Measurements from ENCODE around the gene CD34. TPM values are rescaled to one million over a fixed set of nuclear protein-coding genes. Genes with fewer than 3 reads are reported as not detected.
A peak's percentile ranks its signal among the peaks of the same experiment; 100 is the strongest.

Gene CD34
- total RNA-seq, 1 donor from 2014 or later, result 4.3 TPM

GRCh38 chr1:207856276-207857023, 54.5 kb downstream of the CD34 start:
- DNase-seq (ENCODE audit: low read depth), result no peak

DNA sequence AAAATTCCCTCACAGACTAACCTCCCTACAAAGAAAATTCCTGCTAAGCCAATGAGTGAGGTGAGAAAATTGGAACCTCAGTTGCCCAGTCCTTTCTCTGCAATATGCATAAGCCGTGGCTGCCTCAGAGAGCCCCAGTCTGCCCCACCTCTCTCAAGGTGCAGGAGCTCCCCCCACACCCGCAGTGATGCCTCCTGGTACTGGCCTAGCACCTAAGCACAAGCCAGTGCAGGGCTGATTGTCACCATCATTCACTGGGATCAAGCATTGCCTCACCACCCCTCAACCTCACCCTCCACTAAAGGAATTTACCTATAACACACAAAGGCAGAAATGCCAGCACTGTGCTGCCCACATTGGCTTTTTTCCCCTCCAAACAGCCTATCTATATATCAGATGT, 56.9 kb downstream of the CD34 start:
- DNase-seq (ENCODE audit: low read depth), result no peak

- peak; percentile 66 for DNase-seq (ENCODE audit: low read depth)
Measured at GRCh38 chr1:207853372-207853757, 57.6 kb downstream of the CD34 start.

DNA sequence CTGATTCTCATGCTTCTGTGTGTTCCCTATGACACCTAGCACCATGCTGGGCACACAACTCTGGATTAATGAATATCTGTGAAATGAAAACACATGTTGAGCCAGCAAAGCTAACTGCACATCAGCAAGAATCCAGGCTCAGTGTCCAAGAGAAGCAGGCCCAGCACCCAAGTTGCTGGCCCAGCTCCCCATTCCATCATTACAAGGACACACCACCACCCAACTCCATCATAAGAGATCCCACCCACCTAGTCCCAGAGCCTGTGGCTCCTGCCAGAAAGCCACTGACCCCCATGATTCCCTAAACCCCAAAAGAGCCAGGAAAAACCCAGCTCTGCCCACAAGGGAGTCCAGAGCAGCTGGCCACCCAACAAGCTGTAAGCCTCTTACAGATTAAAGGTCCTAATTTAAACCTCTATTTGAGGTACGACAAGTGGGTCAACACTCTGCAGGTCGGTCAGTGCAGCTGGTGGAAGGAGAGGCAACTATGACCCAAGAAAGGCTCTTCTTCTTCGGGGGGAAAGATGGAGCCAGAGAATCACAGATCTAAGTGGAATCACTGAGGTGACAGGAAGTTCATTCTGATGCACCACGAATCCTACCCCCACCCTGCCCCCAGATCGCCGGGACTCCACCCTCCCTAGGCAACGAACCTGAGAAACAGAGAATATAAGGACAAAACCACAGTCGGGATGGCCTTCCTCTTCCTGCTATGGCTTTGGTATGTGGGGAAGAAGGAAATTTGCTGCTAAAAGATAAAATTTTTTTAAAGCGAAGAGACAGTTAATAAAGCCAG, 58.2 kb downstream of the CD34 start:
- DNase-seq (ENCODE audit: low read depth), result no peak

GRCh38 chr1:207851696-207852095, 59.2 kb downstream of the CD34 start:
- DNase-seq (ENCODE audit: low read depth), result no peak

DNA sequence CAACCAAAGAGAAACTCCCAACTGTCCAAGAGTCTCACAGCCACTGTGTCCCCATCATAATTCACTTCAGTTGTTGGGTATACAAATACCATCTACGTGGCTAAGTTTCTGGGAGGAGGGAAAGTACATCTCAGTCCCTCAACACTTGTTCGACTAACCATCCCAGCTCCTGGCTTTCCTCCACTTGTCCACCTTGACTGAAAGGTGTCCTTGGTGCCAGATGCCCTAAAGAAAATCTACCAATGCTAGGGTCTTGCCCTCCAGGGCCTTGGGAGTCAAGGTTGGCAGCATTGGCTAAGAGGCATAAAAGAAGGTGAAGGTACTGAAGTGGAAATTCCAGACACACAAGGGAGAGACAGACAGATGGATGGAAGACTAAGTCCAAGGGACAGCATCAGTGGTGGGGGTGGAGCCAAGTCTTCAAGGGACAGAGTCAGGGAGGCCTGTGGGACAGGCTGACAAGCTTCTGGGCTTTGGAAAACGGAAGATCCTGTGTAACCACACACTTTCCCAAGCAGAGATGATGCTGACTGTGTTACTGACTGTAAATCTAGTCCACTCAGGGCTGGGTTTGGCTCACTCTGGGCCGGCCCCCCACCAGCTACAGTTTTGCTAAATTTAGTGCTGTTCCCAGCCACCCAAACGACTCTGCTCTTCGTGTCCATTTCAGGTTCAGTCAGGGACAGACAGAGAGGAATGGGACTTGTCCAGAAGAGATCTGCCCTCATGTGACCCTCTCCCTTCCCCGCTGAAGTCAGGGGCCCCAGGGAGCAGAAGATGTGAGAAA, 60.1 kb downstream of the CD34 start:
- DNase-seq (ENCODE audit: low read depth), result no peak

DNA sequence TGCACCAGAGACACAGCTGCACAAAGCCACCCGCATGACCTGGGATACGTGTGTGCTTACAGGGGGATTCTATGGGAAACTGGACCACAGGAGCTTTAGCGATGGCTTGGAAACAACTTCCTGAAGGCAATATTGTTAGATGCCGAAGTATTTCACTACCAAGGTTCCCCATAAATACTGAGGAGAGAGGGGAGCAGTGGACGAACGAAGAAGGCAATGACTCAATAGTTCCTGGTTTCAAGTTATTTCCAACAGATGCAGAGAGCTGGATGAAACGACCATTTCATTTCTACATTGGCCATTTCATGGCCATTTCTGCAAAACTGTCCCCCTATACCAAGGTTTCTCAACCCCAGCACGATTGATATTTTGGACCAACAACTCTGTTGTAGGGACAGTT, 61.3 kb downstream of the CD34 start:
- DNase-seq (ENCODE audit: low read depth), result no peak

GRCh38 chr1:207849016-207849415, 61.9 kb downstream of the CD34 start:
- no peak for DNase-seq (ENCODE audit: low read depth)

DNA sequence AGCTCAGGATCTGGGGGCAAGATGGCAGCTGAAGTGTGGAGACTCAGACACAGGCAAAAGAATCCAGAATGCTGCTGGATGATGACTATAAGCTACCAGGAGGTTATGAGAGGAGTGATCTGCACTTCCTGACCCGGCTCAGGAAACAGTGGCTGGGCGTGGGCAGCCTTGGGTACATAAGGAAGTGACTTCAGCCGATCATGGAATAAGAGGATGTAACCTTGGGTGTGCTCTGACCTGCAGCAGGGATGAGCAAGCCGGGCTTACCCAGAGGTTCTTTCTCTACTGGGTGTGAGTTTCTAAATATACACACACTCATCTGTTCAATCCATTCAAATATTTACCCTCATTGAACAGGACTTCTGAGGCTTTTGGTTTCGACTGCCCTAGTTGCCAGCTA, 62.7 kb downstream of the CD34 start:
- no peak for DNase-seq (ENCODE audit: low read depth)

GRCh38 chr1:207847116-207847515, 63.8 kb downstream of the CD34 start:
- DNase-seq (ENCODE audit: low read depth), result peak; percentile 57

- no peak for DNase-seq (ENCODE audit: low read depth)
Measured at GRCh38 chr1:207845109-207845508, 65.8 kb downstream of the CD34 start.

GRCh38 chr1:207844371-207844770, 66.6 kb downstream of the CD34 start:
- no peak for DNase-seq (ENCODE audit: low read depth)

- DNase-seq (ENCODE audit: low read depth), result no peak
Measured at GRCh38 chr1:207842506-207842905, 68.4 kb downstream of the CD34 start.

DNA sequence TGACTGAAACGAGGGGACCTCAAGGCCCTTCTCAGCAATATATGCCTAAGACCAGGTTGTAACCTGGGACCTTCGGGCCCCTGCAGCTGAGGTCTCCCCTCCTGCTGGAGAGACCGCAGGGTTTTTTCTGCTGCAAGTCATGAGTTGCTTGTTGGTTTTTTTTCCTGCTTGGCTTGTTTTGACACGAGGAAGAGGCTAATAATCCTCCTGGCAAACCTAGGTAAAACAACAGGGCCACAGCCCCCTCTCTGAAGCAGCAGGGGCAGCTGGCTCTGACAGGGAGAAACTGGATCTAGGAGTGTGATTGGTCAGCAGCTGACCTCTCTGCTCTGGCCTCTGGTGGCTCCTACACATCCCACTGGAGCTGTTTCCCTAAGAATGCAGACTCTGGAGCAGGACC, 69.0 kb downstream of the CD34 start:
- no peak for DNase-seq (ENCODE audit: low read depth)

DNA sequence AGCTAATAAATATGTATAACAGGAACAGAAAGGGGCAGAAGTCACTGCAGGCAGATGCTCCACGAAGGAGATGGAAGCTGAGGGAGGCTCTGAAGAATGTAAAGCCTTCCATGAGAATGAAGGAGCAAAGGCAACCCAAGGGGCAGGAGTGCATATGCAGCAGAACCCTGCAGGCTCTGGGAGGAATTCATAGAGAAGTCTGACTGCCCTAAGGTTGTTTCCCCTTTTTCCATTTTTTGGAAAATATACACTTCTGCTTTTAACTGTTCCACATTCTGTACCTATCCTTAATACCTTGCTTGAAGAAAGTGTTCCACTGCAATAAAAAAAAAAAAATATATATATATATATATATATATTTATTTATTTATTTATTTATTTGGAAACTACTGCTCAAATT, 69.6 kb downstream of the CD34 start:
- DNase-seq (ENCODE audit: low read depth), result no peak

DNA sequence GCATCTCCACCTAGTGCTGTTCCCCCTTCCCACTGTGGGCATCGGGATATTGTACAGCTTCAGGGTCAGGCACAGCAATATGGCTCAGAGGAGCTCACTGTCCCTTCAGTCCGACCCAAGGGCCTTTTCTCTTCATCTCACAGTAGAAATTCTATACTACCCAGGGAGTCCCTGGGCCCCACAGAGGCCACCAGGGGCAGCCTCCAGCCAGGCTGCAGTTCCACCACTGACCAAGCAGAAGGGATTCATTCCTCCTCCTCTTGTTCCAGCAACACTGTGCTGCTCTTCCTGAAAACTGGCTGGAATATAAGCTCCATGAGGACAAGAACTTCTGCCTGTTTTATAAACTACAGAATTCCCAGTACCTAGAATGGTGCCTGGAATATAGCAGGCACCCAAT, 70.5 kb downstream of the CD34 start:
- no peak for DNase-seq (ENCODE audit: low read depth)

DNA sequence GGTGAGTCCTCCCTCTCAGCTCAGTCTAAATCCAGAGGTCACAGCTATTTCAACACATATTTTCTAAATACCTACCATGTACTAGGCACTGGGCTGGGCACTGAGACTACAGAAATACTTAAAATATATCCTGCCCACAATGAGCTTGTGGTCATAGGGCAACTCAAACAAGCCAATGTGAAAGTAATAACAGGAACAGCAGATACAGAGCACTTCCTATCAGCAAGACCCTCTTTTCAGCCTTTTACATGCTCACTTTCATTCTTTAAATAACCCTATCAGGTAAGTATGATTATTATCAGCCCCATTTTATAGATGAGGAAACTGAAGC, 71.9 kb downstream of the CD34 start:
- DNase-seq (ENCODE audit: low read depth), result no peak

- no peak for DNase-seq (ENCODE audit: low read depth)
Measured at GRCh38 chr1:207838156-207839082, 72.5 kb downstream of the CD34 start.

DNA sequence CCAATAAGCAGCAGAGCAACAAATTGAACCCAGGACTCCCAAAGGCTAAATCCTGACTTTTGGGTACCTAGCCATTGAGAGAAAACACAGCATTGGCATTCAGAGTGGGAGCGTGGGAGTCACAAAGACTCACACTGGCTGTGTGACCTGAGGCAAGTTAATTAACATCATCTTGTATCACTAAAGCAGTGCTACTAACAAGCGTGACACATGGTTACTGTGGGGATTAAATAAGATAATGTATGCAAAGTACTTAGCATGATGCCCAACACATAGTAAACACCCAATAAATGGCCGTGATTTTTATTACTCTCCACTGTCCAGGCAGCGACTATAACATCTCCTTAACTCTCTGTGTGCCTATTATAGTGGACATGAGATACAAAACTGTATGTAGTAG, 73.3 kb downstream of the CD34 start:
- no peak for DNase-seq (ENCODE audit: low read depth)

DNA sequence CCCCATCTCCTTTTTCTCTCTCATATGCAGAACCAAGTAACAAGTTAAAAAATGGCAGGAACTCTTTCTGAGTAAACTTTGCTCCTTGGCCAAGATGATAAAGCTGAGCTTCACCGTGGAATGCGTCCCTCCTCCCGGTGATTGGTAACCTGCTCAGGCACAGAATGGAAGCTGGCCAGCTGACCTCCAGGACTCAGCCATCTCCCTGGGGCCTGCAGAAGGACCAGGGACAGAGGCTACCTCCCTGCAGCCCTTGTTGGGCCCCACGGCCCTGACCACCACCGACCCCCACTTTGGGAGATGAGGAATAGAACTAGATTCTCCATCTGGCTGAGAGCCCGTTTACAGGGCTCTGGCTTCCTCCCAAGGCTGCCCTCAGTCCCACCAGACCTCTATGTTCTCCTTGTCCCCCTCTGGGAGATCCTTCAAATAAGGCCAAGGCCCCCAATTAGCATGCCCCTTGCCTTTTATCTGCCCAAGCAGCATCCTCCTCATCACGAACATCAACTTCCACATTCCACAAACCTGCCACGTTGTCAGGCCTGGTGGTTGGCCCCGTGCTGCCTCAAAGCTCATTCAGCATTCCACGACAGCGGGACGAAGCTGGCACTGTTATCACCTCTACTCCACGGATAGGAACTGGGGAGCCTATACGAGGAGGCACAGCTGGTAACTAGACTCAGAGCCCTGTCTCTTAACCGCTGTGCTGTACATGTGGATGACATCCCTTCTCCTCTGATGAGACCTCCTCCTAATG, 74.2 kb downstream of the CD34 start:
- no peak for DNase-seq (ENCODE audit: low read depth)
